Erythroblast (primary cell): ENCODE results near the gene UAP1L1.

Experiments used
- GATA1 ChIP-seq: IDR thresholded peaks from 2 replicates; pipeline ENCODE4 v1.6.1; 2011; ENCODE audit warnings: low read depth, mild to moderate bottlenecking, control low read depth, low read length, moderate library complexity
- POLR2A ChIP-seq: IDR thresholded peaks from 2 replicates; pipeline ENCODE4 v1.6.1; 2011; ENCODE audit warnings: mild to moderate bottlenecking, low read length

GRCh38 chr9:137114613-137115393 is 37.5 kb downstream of the UAP1L1 start, which contains the start of gene DPP7:
- TF ChIP-seq POLR2A (peak; percentile 30), GATA1 (no peak)
